Mucosa of stomach (tissue), 1 donor: ENCODE data around the gene KDSR.
A peak's percentile ranks its signal among the peaks of the same experiment; 100 is the strongest.

Experiments
- H3K27me3 ChIP-seq: one replicate; pipeline ENCODE4 v1.7.0; 2013; ENCODE audit warnings: mild to moderate bottlenecking, low read length; ENCODE audit not compliant: control insufficient read depth, insufficient read depth
- H3K36me3 ChIP-seq: one replicate; pipeline ENCODE4 v1.7.0; 2013; ENCODE audit warnings: low read length; ENCODE audit not compliant: control insufficient read depth, insufficient read depth
- H3K4me1 ChIP-seq: one replicate; pipeline ENCODE4 v1.7.0; 2013; ENCODE audit warnings: mild to moderate bottlenecking, low read length; ENCODE audit not compliant: control insufficient read depth, insufficient read depth
- H3K4me3 ChIP-seq: one replicate; pipeline ENCODE4 v1.7.0; 2013; ENCODE audit warnings: low read length
- H3K9ac ChIP-seq: one replicate; pipeline ENCODE4 v1.7.0; 2013; ENCODE audit warnings: mild to moderate bottlenecking, low read length, moderate library complexity
- H3K9me3 ChIP-seq: one replicate; pipeline ENCODE4 v1.7.0; 2013; ENCODE audit warnings: mild to moderate bottlenecking, low read length, moderate library complexity; ENCODE audit not compliant: control insufficient read depth
- donor health status: Pancreatic carcinoma.

The KDSR gene

DNA sequence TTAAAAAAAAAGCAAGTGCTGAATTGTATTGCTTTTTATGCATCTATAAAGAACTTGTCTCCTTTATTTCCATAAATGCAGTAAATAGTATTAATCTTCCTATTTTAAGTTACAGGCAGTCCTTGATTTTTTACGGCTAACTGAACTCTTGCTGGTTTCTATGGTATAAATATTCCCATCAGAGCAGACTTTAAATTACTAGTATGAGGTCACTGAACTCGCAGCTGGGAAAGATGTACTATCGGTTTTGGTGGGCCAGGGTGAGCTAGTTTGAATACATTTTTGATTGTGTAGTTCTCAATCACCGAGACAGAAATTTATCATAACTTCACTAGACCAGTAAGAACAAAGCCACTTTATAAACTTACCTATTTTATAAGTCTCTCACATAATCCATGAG lies 20.9 kb upstream of the KDSR start:
- Histone ChIP-seq H3K27me3 (no peaks in the 10 kb centered on the region), H3K9me3 (no peaks in the 10 kb centered on the region), H3K4me1 (no peaks in the 10 kb centered on the region), H3K9ac (no peak overlapping the region), H3K4me3 (no peak overlapping the region), H3K36me3 (no peaks in the 10 kb centered on the region)

DNA sequence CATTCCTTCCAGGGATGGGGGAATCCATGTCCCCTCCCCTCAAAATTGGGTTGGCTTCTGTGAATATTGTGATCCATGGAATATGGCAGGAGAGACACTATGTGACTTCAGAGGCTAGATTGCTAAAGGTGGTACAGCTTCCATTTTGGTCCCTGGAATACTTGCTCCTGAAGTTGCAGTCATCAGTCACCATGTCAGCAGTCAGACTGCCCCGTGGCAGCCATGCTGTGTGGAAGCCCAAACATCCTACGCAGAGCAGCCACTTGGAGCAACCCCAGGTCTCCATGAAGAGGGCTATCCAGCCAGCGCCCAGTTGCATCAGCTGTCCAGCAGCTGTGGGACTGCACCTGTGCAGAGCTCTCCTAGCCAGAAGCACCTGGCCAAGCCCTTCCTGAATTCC lies 15.8 kb upstream of the KDSR start:
- no peak overlapping the region for H3K9ac ChIP-seq
- no peak overlapping the region for H3K4me3 ChIP-seq
- no peaks in the 10 kb centered on the region for H3K9me3 ChIP-seq

GRCh38 chr18:63379639-63379962 lies 12.6 kb upstream of the KDSR start:
- Histone ChIP-seq H3K9me3 (no peaks in the 10 kb centered on the region), H3K36me3 (no peaks in the 10 kb centered on the region), H3K9ac (no peak overlapping the region), H3K4me3 (no peak overlapping the region), H3K4me1 (no peaks in the 10 kb centered on the region), H3K27me3 (no peaks in the 10 kb centered on the region)

More for the DNA sequence above, 15.8 kb upstream of the KDSR start:
- H3K4me1 ChIP-seq: no peaks in the 10 kb centered on the region
- no peaks in the 10 kb centered on the region for H3K36me3 ChIP-seq
- no peaks in the 10 kb centered on the region for H3K27me3 ChIP-seq

DNA sequence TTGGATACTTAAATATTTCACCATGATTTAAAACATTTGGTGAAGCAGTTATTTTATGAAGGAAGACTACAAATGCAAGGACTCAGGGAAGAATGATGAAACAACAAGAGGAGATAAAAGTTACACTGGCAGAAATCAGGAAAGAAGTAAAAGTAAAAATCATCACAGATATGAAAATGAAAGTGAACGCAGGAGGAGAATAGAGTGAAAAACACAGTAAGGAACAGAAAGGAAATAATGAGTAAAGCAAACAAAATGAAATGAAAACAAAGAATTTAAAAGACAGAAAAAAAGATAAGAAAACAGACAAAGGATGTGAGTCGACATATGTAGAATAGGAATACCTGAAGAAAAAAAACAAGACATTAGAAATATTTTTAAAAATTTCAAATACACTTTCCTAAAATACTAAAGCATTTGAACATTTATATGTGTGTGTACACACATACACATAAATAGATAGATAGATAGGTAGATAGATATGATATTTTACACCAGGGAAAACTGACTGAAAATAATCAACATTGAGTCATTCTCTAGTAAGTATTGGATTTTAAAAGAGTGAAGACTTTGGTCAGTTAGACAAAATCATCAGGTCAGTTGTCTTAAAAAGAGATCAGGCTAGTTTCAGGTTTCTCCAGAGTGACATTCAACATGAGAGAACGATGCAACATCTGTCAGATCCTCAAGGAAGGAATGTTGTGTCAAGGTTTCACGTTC lies 12.1 kb upstream of the KDSR start:
- Histone ChIP-seq H3K27me3 (no peaks in the 10 kb centered on the region), H3K4me1 (no peaks in the 10 kb centered on the region), H3K4me3 (no peak overlapping the region), H3K9me3 (no peaks in the 10 kb centered on the region), H3K36me3 (no peaks in the 10 kb centered on the region), H3K9ac (no peak overlapping the region)

GRCh38 chr18:63377275-63377980 lies 10.4 kb upstream of the KDSR start:
- no peaks in the 10 kb centered on the region for H3K4me1 ChIP-seq
- no peak overlapping the region for H3K4me3 ChIP-seq

DNA sequence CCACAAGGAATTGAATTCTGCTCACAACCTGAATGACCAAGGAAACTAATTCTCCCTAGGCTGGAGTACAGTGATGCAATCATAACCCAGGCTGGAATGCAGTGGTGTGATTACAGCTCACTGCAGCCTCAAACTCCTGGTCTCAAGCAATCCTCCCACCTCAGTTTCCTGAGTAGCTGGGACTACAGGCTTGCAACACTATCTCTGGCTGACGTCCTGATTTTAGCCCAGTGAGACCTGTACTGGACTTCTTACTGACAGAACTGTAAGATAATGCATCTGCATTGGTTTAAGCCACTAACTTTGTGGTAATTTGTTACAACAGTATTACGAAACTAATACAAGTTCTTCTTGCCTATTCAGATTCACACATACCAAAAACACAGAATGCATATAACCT lies 9.5 kb upstream of the KDSR start:
- Histone ChIP-seq H3K36me3 (no peaks in the 10 kb centered on the region), H3K9me3 (no peaks in the 10 kb centered on the region), H3K27me3 (no peaks in the 10 kb centered on the region), H3K4me3 (no peak overlapping the region), H3K9ac (no peak overlapping the region), H3K4me1 (no peaks in the 10 kb centered on the region)

More at GRCh38 chr18:63377275-63377980, 10.4 kb upstream of the KDSR start:
- Histone ChIP-seq H3K9ac (no peak overlapping the region), H3K27me3 (no peaks in the 10 kb centered on the region), H3K9me3 (no peaks in the 10 kb centered on the region), H3K36me3 (no peaks in the 10 kb centered on the region)

GRCh38 chr18:63374540-63374939 lies 7.5 kb upstream of the KDSR start:
- H3K36me3 ChIP-seq: no peaks in the 10 kb centered on the region
- H3K9me3 ChIP-seq: no peaks in the 10 kb centered on the region
- no peak overlapping the region for H3K4me3 ChIP-seq
- H3K27me3 ChIP-seq: no peaks in the 10 kb centered on the region
- H3K9ac ChIP-seq: no peak overlapping the region
- no peaks in the 10 kb centered on the region for H3K4me1 ChIP-seq

DNA sequence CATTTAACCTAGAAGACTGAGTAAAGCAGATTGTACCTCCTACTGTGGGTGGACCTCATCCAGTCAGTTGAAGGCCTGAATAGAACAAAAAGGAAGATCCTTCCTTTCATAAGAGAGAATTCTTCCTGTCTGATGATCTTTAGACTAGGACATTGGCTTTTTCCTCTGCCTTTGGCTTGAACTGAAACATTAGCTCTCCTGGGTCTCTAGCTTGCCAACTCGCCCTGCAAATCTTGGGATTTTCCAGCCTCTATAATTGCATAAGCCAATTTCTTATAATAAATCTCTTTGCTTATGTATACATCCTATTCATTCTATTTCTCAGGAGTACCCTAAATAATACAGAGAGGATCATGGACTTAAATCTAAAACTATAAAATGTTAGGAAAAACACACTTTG lies 6.2 kb upstream of the KDSR start:
- no peak overlapping the region for H3K4me3 ChIP-seq
- H3K27me3 ChIP-seq: no peaks in the 10 kb centered on the region
- no peaks in the 10 kb centered on the region for H3K9me3 ChIP-seq
- H3K36me3 ChIP-seq: no peaks in the 10 kb centered on the region
- H3K4me1 ChIP-seq: no peaks in the 10 kb centered on the region
- H3K9ac ChIP-seq: no peak overlapping the region

DNA sequence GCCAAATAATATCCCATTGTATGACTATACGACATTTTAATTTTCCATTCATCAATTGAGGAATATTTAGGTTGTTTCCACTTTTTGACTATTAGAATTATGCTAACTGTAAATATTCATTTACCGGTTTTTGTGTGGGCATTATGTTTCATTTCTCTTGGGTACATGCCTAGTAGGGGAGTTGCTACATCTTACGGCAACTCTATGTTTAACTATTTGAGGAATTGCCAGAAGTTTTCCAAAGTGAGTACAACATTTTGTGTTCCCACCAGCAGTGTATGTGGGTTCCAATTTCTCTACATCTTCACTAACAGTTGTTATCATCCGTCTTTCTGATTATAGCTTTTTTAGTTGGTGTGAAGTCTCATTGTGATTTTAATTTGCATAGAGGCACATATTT lies 1.6 kb upstream of the KDSR start:
- Histone ChIP-seq H3K9me3 (no peaks in the 10 kb centered on the region), H3K27me3 (no peaks in the 10 kb centered on the region), H3K36me3 (no peaks in the 10 kb centered on the region), H3K4me1 (no peaks in the 10 kb centered on the region), H3K9ac (no peak overlapping the region), H3K4me3 (no peak overlapping the region)

- Histone ChIP-seq H3K9ac (peak overlapping the region; percentile 80), H3K27me3 (no peaks in the 10 kb centered on the region), H3K9me3 (no peaks in the 10 kb centered on the region), H3K4me3 (peak overlapping the region; percentile 48), H3K36me3 (no peaks in the 10 kb centered on the region), H3K4me1 (no peaks in the 10 kb centered on the region)
These were observed 573 bp downstream of the KDSR start for GRCh38 chr18:63366213-63367052.

- no peaks in the 10 kb centered on the region for H3K4me1 ChIP-seq
- H3K9me3 ChIP-seq: no peaks in the 10 kb centered on the region
- H3K27me3 ChIP-seq: no peaks in the 10 kb centered on the region
- H3K4me3 ChIP-seq: peak overlapping the region; percentile 48
- peak overlapping the region; percentile 80 for H3K9ac ChIP-seq
- H3K36me3 ChIP-seq: no peaks in the 10 kb centered on the region
These were observed 1.2 kb downstream of the KDSR start for GRCh38 chr18:63365876-63366212.

DNA sequence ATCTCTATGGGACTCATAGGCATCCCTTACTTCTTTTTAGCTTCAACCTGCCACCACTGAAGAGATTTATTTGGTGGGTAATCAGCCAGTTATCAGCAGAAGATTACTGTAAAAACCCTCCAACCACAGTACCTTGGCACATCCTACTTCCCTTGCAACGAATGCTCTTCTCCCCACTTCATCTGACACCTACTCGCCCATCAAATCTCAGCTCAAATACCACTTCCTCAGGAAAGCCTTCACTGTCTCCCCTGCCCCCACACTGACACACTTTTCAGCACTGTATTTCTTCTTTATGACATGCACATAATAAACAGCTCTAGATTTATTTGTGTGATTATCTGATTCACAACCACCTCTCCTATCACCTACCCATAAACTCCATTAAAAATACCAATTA lies 3.1 kb downstream of the KDSR start:
- no peak overlapping the region for H3K9ac ChIP-seq
- no peaks in the 10 kb centered on the region for H3K36me3 ChIP-seq
- H3K4me3 ChIP-seq: no peak overlapping the region
- no peaks in the 10 kb centered on the region for H3K9me3 ChIP-seq
- H3K4me1 ChIP-seq: no peaks in the 10 kb centered on the region
- H3K27me3 ChIP-seq: no peaks in the 10 kb centered on the region
